GM12864 (cell line): ENCODE measurements around the gene C3orf52.
"Not testable (repeated sequence)": the region's sequence is repeated elsewhere in the genome, so short reads cannot be mapped to it uniquely, and the experiment has no call there.

Experiments
- DNase-seq: peaks from one replicate; pipeline ENCODE4 v3.0.0-alpha.2; 2011; ENCODE audit warnings: low read depth
- H3K4me3 ChIP-seq: 2 replicates; pipeline ENCODE4 v1.5.1; 2011; ENCODE audit warnings: mild to moderate bottlenecking, low read depth, low read length, control low read depth
- CTCF ChIP-seq: IDR thresholded peaks from 2 replicates; pipeline ENCODE4 v1.5.1; 2011; ENCODE audit warnings: low read depth, mild to moderate bottlenecking, moderate library complexity, low read length, control low read depth, inconsistent platforms; ENCODE audit errors: missing control alignments

Gene C3orf52

GRCh38 chr3:112047264-112047663, 38.9 kb upstream of the C3orf52 start:
- DNase-seq: no peak
- no peak for TF ChIP-seq CTCF

GRCh38 chr3:112048911-112049310, 37.3 kb upstream of the C3orf52 start:
- no peak overlapping the region for H3K4me3 ChIP-seq
- DNase-seq: no peak
- no peak for TF ChIP-seq CTCF

More at GRCh38 chr3:112047264-112047663, 38.9 kb upstream of the C3orf52 start:
- H3K4me3 ChIP-seq: no peak overlapping the region

- no peak overlapping the region for H3K4me3 ChIP-seq
- TF ChIP-seq CTCF: no peak
- DNase-seq: no peak
These were observed 33.0 kb upstream of the C3orf52 start for GRCh38 chr3:112053229-112053628.

- DNase-seq: no peak
- H3K4me3 ChIP-seq: no peak overlapping the region
- no peak for TF ChIP-seq CTCF
These were observed 29.7 kb upstream of the C3orf52 start for GRCh38 chr3:112056451-112056929.

- no peak overlapping the region for H3K4me3 ChIP-seq
- DNase-seq: no peak
- no peak for TF ChIP-seq CTCF
These were observed 26.7 kb upstream of the C3orf52 start for GRCh38 chr3:112059497-112059896.

GRCh38 chr3:112061152-112061551, 25.0 kb upstream of the C3orf52 start:
- TF ChIP-seq CTCF: no peak
- no peak for DNase-seq
- H3K4me3 ChIP-seq: no peak overlapping the region

GRCh38 chr3:112072387-112073060, 13.7 kb upstream of the C3orf52 start:
- not testable (repeated sequence) for H3K4me3 ChIP-seq, DNase-seq
